VCaP (cell line): ENCODE data around the gene FLT1.
A peak's percentile ranks its signal among the peaks of the same experiment; 100 is the strongest.

Experiments
- H3K27ac ChIP-seq: fragments of 450-650 bp; 2 replicates; pipeline ENCODE4 v1.5.1; 2017
- TF ChIP-seq, protein P1 (sequence below): fragments of 450-650 bp; conservative IDR thresholded peaks from 2 replicates; pipeline ENCODE4 v1.5.1; 2017; ENCODE audit warnings: mild to moderate bottlenecking, moderate library complexity

FLT1 gene

DNA sequence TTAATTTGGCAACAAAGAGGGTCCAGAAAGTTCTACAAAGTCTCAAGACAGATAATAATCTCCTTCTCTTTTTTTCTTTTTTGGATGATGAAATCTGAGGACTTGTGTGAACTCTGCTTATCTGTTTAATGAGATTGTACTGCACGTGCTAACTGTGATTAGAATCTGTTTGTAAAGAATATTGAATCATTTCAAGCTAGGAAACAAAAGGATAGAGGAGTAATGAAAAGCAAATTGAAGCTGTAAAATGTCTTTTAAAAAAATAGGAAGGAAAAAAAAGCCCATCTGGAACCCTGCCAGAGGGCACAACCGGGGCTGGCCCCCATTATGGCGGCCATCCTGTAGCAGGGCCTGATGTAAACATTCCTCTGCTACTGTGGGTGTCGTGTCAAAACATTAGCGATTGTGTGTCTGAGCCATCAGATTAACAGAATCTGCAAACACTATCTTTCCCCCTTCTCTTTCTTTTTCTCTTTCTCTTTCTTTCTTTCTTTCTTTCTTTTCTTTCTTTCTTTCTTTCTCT is 83.0 kb downstream of the FLT1 start:
- H3K27ac ChIP-seq = peak overlapping the region; percentile 54
- TF ChIP-seq, protein P1, sequence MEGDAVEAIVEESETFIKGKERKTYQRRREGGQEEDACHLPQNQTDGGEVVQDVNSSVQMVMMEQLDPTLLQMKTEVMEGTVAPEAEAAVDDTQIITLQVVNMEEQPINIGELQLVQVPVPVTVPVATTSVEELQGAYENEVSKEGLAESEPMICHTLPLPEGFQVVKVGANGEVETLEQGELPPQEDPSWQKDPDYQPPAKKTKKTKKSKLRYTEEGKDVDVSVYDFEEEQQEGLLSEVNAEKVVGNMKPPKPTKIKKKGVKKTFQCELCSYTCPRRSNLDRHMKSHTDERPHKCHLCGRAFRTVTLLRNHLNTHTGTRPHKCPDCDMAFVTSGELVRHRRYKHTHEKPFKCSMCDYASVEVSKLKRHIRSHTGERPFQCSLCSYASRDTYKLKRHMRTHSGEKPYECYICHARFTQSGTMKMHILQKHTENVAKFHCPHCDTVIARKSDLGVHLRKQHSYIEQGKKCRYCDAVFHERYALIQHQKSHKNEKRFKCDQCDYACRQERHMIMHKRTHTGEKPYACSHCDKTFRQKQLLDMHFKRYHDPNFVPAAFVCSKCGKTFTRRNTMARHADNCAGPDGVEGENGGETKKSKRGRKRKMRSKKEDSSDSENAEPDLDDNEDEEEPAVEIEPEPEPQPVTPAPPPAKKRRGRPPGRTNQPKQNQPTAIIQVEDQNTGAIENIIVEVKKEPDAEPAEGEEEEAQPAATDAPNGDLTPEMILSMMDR = no peak

DNA sequence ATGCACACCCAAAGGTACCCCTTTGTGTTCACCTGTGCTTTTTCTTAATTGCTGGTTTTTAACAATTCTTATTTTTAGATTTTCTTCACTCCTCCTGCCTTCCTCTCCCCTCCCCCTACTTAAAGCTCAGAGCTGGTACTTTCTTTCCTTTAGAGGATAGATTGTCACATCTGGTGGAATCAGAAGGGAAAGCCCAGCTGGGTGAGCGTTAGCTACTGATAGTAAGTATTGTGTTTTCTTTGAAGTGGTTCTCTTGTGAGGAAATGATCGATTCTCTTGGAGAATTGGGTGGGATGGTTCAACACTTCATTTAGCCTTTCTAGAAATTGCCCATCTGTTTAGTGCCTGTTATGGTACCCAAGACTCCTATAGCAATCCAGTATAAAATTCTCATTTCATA is 84.8 kb downstream of the FLT1 start:
- no peak overlapping the region for H3K27ac ChIP-seq
- TF ChIP-seq, protein P1 = no peak

DNA sequence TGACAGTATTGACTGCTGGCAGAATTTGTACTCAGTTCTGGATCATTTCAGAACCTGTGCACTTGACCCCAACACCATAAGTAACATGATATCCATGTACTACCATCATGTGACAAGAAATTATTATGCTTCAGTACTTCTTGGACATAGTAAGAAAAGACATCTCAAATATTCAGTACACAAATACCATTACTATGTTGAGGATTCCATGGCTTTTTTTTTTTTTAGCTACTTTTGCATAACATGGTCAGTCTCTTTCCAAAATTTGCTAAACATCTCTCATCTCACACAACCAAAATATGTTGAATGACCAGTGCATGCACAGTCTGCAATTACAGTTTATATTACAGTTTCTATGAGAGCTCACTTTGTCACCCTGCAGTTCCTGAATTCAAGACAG is 85.3 kb downstream of the FLT1 start:
- TF ChIP-seq, protein P1 = no peak
- H3K27ac ChIP-seq = no peak overlapping the region

DNA sequence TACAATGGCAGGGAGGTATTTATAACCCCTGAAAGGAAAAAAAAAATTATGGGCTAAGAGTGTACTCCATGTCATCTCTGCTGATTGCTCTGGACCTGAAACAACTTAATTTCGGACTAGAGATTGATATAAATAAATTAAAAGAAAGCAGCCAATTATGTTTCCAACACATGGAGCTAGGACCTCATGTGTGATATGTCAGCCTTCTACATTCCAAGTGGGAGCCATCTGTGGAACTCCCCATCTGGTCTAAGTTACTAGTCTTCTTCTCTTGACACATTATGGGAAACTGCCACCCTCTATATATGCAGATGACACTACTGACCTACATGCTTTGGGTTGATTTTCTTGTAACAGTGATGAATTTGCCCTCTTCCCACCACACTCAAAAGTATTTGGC is 86.1 kb downstream of the FLT1 start:
- TF ChIP-seq, protein P1 = no peak
- H3K27ac ChIP-seq = peak overlapping the region; percentile 79

DNA sequence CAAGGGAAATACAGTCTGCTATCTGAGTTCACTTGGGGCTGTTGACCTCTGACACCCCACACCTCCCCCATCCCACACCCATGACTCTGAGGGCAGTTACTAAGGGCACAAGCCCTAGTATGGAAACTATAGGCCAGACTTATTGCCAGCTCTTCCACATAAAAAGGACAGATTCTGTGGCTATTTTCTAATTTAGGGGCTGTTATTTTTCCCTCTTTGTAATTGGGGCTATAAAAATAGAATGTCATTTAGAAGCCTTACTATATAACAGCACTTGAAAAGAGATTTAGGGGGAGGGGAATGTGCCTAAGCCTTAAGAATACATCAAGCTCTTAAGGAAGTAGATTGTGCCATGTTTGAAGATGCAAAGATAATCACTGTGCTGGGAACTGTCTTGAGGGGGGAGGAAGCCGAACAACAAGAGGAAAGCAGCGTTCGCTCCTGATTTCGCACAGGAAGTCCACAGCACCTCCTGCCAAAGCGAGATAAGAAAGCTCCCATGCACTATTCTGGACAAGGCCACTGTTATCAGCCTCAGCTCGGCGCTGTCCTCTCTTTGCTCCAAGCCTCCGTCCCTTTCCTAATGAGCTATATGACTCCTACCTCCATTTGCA is 86.6 kb downstream of the FLT1 start:
- H3K27ac ChIP-seq = peak overlapping the region; percentile 79
- TF ChIP-seq, protein P1 = peak; percentile 11; the same call in 1 of the 2 replicates

DNA sequence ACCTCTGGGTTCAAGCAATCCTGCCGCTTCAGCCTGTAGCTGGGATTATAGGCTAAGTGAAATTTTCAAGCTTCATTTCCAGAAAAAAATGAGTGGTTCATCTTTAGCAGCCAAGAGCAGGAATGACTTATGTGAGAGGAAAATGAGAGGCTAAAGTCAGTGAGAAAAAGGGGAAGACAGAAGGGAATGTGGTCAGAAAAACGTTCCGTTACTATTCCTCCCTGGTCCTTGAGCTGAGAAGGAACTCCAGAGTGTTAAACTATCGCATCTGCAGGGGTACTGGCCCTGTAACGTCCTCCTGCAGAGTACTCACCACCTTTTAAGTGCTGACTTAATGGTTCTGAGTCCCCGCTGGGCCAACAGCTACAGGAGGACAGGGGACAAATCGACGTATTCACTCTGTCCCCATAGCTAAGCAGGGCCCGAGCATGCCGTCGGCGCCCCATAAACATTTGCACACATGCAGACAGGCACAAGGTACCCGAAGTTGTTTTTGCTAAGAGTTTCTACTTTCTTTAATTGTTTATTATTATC is 88.1 kb downstream of the FLT1 start:
- H3K27ac ChIP-seq = no peak overlapping the region
- TF ChIP-seq, protein P1 = no peak

DNA sequence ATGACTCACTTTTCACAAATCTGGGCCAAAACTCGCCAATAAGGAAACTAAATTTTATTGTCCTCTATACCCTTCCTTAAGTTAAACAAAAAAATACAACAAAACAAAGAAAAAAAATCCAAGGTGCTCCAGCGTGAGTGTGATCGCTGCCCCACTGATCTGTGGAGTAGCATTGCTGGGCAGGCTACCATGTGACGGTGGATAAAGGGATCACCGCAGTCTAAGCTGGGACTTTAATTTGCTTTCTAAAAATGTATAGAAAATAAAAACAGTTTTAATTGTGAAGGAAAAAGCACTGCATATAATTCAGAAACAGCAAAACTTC is 92.9 kb downstream of the FLT1 start:
- TF ChIP-seq, protein P1 = no peak
- H3K27ac ChIP-seq = no peak overlapping the region
